Measurements from ENCODE around the gene BABAM2. TPM values are rescaled to one million over a fixed set of nuclear protein-coding genes. Genes with fewer than 3 reads are reported as not detected.
A peak's percentile ranks its signal among the peaks of the same experiment; 100 is the strongest.

The BABAM2 gene
- total RNA-seq, 1 donor from 2014 or later: 28.5 TPM

- Histone ChIP-seq H2AFZ (ENCODE audit: low read depth, low read length) (no peak overlapping the region), H3K4me3 (ENCODE audit: insufficient read depth, low read depth, low read length) (no peak overlapping the region), H3K9ac (ENCODE audit: low read length) (no peak overlapping the region), H3K36me3 (ENCODE audit: insufficient read depth, low read length) (no peaks in the 10 kb centered on the region), H3K27ac (ENCODE audit: low read depth, low read length) (no peak overlapping the region), H3K4me2 (ENCODE audit: low read length) (no peak overlapping the region), H3K4me1 (ENCODE audit: insufficient read depth, low read length) (peaks cover 26% of the 10 kb centered on the region), H3K9me3 (ENCODE audit: insufficient read depth, low read depth, low read length) (no peaks in the 10 kb centered on the region), H3K79me2 (ENCODE audit: insufficient read depth, low read length) (peaks cover 9% of the 10 kb centered on the region), H4K20me1 (ENCODE audit: insufficient read depth, low read length) (no peaks in the 10 kb centered on the region), H3K27me3 (ENCODE audit: insufficient read depth, low read length) (no peaks in the 10 kb centered on the region)
- Mint-ChIP-seq H3K4me3 (ENCODE audit: unreplicated experiment) (no peak overlapping the region), H3K4me1 (ENCODE audit: low read depth, unreplicated experiment) (peaks cover 54% of the 10 kb centered on the region), H3K36me3 (ENCODE audit: low read depth, unreplicated experiment) (peaks cover 11% of the 10 kb centered on the region), H3K27me3 (ENCODE audit: low read depth, unreplicated experiment) (no peaks in the 10 kb centered on the region), H3K27ac (ENCODE audit: unreplicated experiment) (no peak overlapping the region), H3K9me3 (ENCODE audit: unreplicated experiment) (peaks cover 17% of the 10 kb centered on the region)
- DNase-seq (ENCODE audit: low read depth) (no peak), FAIRE-seq (peak; percentile 56)
- TF ChIP-seq, protein P1, sequence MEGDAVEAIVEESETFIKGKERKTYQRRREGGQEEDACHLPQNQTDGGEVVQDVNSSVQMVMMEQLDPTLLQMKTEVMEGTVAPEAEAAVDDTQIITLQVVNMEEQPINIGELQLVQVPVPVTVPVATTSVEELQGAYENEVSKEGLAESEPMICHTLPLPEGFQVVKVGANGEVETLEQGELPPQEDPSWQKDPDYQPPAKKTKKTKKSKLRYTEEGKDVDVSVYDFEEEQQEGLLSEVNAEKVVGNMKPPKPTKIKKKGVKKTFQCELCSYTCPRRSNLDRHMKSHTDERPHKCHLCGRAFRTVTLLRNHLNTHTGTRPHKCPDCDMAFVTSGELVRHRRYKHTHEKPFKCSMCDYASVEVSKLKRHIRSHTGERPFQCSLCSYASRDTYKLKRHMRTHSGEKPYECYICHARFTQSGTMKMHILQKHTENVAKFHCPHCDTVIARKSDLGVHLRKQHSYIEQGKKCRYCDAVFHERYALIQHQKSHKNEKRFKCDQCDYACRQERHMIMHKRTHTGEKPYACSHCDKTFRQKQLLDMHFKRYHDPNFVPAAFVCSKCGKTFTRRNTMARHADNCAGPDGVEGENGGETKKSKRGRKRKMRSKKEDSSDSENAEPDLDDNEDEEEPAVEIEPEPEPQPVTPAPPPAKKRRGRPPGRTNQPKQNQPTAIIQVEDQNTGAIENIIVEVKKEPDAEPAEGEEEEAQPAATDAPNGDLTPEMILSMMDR (IDR thresholded peaks at IDR 0.05; ENCODE audit: insufficient read depth, low read depth, low read length): no peak
- TF ChIP-seq EZH2 (IDR thresholded peaks at IDR 0.05; ENCODE audit: insufficient read depth, low read length): no peak
Measured at GRCh38 chr2:27963472-27963871, 72.9 kb downstream of the BABAM2 start.

DNA sequence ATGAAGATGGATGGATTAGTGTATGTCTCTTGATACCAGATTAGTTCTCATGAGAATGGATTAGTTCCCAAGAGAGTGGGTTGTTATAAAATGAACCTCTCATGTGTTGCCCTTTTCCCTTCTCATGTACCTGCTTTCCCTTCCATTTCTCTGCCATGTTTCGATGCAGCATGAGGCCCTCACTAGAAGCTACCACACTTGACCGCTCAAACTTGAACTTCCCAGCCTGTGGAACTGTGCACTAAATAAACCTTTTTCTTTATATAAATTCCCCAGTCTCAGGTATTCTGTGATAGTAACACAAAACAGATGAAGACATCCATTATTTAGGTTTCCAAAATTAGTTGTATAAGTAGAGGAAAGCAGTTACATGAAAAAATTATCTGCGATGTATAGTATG lies 73.5 kb downstream of the BABAM2 start:
- DNase-seq (ENCODE audit: low read depth) (no peak), FAIRE-seq (no peak)
- Histone ChIP-seq H3K4me2 (ENCODE audit: low read length) (no peak overlapping the region), H3K4me3 (ENCODE audit: insufficient read depth, low read depth, low read length) (no peak overlapping the region), H3K4me1 (ENCODE audit: insufficient read depth, low read length) (peaks cover 21% of the 10 kb centered on the region), H2AFZ (ENCODE audit: low read depth, low read length) (no peak overlapping the region), H4K20me1 (ENCODE audit: insufficient read depth, low read length) (no peaks in the 10 kb centered on the region), H3K27me3 (ENCODE audit: insufficient read depth, low read length) (no peaks in the 10 kb centered on the region), H3K79me2 (ENCODE audit: insufficient read depth, low read length) (peaks cover 9% of the 10 kb centered on the region), H3K27ac (ENCODE audit: low read depth, low read length) (no peak overlapping the region), H3K36me3 (ENCODE audit: insufficient read depth, low read length) (no peaks in the 10 kb centered on the region), H3K9ac (ENCODE audit: low read length) (no peak overlapping the region), H3K9me3 (ENCODE audit: insufficient read depth, low read depth, low read length) (no peaks in the 10 kb centered on the region)
- H3K4me1 Mint-ChIP-seq (ENCODE audit: low read depth, unreplicated experiment): peaks cover 48% of the 10 kb centered on the region
- peak overlapping the region; percentile 16 for H3K4me3 Mint-ChIP-seq (ENCODE audit: unreplicated experiment)
- H3K9me3 Mint-ChIP-seq (ENCODE audit: unreplicated experiment): peaks cover 22% of the 10 kb centered on the region
- TF ChIP-seq, protein P1 (IDR thresholded peaks at IDR 0.05; ENCODE audit: insufficient read depth, low read depth, low read length): no peak
- no peak for TF ChIP-seq EZH2 (IDR thresholded peaks at IDR 0.05; ENCODE audit: insufficient read depth, low read length)
- no peak overlapping the region for H3K27ac Mint-ChIP-seq (ENCODE audit: unreplicated experiment)
- H3K27me3 Mint-ChIP-seq (ENCODE audit: low read depth, unreplicated experiment): no peaks in the 10 kb centered on the region
- peaks cover 15% of the 10 kb centered on the region for H3K36me3 Mint-ChIP-seq (ENCODE audit: low read depth, unreplicated experiment)

- Histone ChIP-seq H3K4me3 (ENCODE audit: insufficient read depth, low read depth, low read length) (no peak overlapping the region), H3K79me2 (ENCODE audit: insufficient read depth, low read length) (peaks cover 9% of the 10 kb centered on the region), H3K27ac (ENCODE audit: low read depth, low read length) (no peak overlapping the region), H3K27me3 (ENCODE audit: insufficient read depth, low read length) (no peaks in the 10 kb centered on the region), H3K36me3 (ENCODE audit: insufficient read depth, low read length) (no peaks in the 10 kb centered on the region), H3K4me1 (ENCODE audit: insufficient read depth, low read length) (peaks cover 6% of the 10 kb centered on the region), H2AFZ (ENCODE audit: low read depth, low read length) (no peak overlapping the region), H3K9ac (ENCODE audit: low read length) (no peak overlapping the region), H3K4me2 (ENCODE audit: low read length) (no peak overlapping the region), H3K9me3 (ENCODE audit: insufficient read depth, low read depth, low read length) (no peaks in the 10 kb centered on the region), H4K20me1 (ENCODE audit: insufficient read depth, low read length) (no peaks in the 10 kb centered on the region)
- H3K36me3 Mint-ChIP-seq (ENCODE audit: low read depth, unreplicated experiment): peaks cover 18% of the 10 kb centered on the region
- H3K4me1 Mint-ChIP-seq (ENCODE audit: low read depth, unreplicated experiment): peaks cover 31% of the 10 kb centered on the region
- TF ChIP-seq EZH2 (IDR thresholded peaks at IDR 0.05; ENCODE audit: insufficient read depth, low read length): no peak
- TF ChIP-seq, protein P1 (IDR thresholded peaks at IDR 0.05; ENCODE audit: insufficient read depth, low read depth, low read length): no peak
- FAIRE-seq (no peak), DNase-seq (ENCODE audit: low read depth) (no peak)
- H3K27me3 Mint-ChIP-seq (ENCODE audit: low read depth, unreplicated experiment): no peaks in the 10 kb centered on the region
- peaks cover 26% of the 10 kb centered on the region for H3K9me3 Mint-ChIP-seq (ENCODE audit: unreplicated experiment)
- H3K4me3 Mint-ChIP-seq (ENCODE audit: unreplicated experiment): peak overlapping the region; percentile 9
- no peak overlapping the region for H3K27ac Mint-ChIP-seq (ENCODE audit: unreplicated experiment)
Measured at GRCh38 chr2:27965841-27966240, 75.3 kb downstream of the BABAM2 start.
